NCI-H146 (cell line): ENCODE measurements around the gene GHR.
"Not testable (repeated sequence)": the region's sequence is repeated elsewhere in the genome, so short reads cannot be mapped to it uniquely, and the experiment has no call there.

Source experiments
- DNase-seq: peaks from one replicate; lab custom pipeline; 2025; lab: John Stamatoyannopoulos, UW

The GHR gene

GRCh38 chr5:42569953-42570548, 146.8 kb downstream of the GHR start:
- no peak for DNase-seq

GRCh38 chr5:42570966-42571960, 148.0 kb downstream of the GHR start:
- DNase-seq, result no peak

GRCh38 chr5:42572313-42572712, 149.1 kb downstream of the GHR start:
- no peak for DNase-seq

GRCh38 chr5:42573386-42573785, 150.1 kb downstream of the GHR start:
- no peak for DNase-seq

GRCh38 chr5:42575914-42576313, 152.7 kb downstream of the GHR start:
- DNase-seq, result not testable (repeated sequence)

GRCh38 chr5:42578901-42579300, 155.7 kb downstream of the GHR start:
- not testable (repeated sequence) for DNase-seq

- no peak for DNase-seq
Measured at GRCh38 chr5:42579320-42579719, 156.1 kb downstream of the GHR start.

- DNase-seq, result no peak
Measured at GRCh38 chr5:42581845-42582244, 158.6 kb downstream of the GHR start.

- DNase-seq, result no peak
Measured at GRCh38 chr5:42582723-42583122, 159.5 kb downstream of the GHR start.

GRCh38 chr5:42583322-42583721, 160.1 kb downstream of the GHR start:
- peak; percentile 36 for DNase-seq

GRCh38 chr5:42586625-42587024, 163.4 kb downstream of the GHR start:
- no peak for DNase-seq

GRCh38 chr5:42587096-42587723, 164.0 kb downstream of the GHR start:
- DNase-seq, result no peak

GRCh38 chr5:42590566-42590965, 167.3 kb downstream of the GHR start:
- DNase-seq, result no peak

GRCh38 chr5:42591015-42591414, 167.8 kb downstream of the GHR start:
- no peak for DNase-seq

- no peak for DNase-seq
Measured at GRCh38 chr5:42592401-42593140, 169.3 kb downstream of the GHR start.

- DNase-seq, result no peak
Measured at GRCh38 chr5:42593591-42593990, 170.4 kb downstream of the GHR start.

- no peak for DNase-seq
Measured at GRCh38 chr5:42595597-42595996, 172.4 kb downstream of the GHR start.

GRCh38 chr5:42596817-42597216, 173.6 kb downstream of the GHR start:
- no peak for DNase-seq

GRCh38 chr5:42597318-42597937, 174.2 kb downstream of the GHR start:
- DNase-seq, result no peak

GRCh38 chr5:42598311-42598710, 175.1 kb downstream of the GHR start:
- DNase-seq, result no peak

GRCh38 chr5:42599106-42599505, 175.9 kb downstream of the GHR start:
- DNase-seq, result no peak

GRCh38 chr5:42600441-42600840, 177.2 kb downstream of the GHR start:
- DNase-seq, result no peak
